NCI-H1436 treated with DMSO at 0.1 percent for 48 hours (cell line): ENCODE data around the gene ADGRL3.

ENCODE experiments used
- DNase-seq: peaks from one replicate; lab custom pipeline; 2025; lab: John Stamatoyannopoulos, UW

Gene ADGRL3

GRCh38 chr4:61549336-61549735 lies 349.2 kb downstream of the ADGRL3 start:
- DNase-seq = no peak

- DNase-seq = no peak
Measured at GRCh38 chr4:61553557-61554125, 353.5 kb downstream of the ADGRL3 start.

GRCh38 chr4:61555789-61556188 lies 355.7 kb downstream of the ADGRL3 start:
- no peak for DNase-seq

- DNase-seq = no peak
Measured at GRCh38 chr4:61556277-61556676, 356.2 kb downstream of the ADGRL3 start.

GRCh38 chr4:61559396-61559795 lies 359.3 kb downstream of the ADGRL3 start:
- no peak for DNase-seq

DNA sequence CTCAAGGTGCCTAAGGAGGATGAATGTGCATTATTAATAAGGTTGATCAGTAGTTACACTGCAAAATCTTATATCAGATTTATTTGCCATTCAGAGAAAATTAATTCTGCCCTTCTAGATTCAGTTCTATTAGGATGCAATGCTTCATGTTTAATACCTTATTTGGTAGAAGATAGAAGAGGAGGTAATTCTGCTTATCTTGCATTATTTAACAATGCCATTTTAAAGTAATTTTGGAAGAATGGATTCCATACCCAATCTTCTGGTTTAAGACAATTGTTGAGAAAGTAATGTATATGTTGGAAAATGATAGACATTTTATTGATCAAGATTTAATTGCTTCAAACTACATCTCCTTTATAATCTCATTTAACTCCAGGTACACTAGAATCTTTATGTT lies 360.9 kb downstream of the ADGRL3 start:
- DNase-seq = no peak

DNA sequence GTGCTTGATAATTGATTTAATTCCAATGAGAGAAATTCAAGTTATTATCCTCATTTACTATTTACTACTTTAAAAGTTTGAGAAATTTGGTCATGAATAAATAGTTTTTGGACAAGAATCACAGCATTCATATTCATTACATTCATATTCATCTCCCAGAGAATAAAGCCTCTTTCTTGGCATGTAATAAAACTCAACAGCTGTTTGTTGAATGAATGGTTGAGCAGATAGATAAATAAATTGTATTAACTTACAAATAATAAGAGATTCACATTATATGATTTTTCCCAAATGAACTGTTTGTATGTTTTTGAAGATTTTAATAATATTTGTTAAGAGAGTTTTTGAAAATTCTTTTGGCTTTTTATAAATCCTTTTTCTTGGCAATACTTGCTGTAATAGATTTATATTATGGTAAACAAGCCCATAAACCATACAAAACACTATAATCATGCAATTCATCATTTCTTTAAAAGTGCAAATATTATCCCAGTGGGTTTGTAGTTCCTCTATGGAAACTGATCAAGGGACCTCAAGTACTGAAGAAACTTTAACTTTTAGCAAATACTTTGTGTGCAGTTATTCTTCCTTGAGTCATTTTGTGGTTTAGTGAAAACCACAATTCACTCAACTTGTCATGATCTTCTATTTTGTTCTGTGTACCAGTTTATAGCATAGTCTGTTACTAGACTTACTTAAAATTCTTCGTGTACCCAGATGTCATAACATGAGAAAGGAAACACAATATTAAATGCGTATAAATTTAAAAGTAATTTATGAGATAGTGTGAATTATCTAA lies 371.8 kb downstream of the ADGRL3 start:
- no peak for DNase-seq

DNA sequence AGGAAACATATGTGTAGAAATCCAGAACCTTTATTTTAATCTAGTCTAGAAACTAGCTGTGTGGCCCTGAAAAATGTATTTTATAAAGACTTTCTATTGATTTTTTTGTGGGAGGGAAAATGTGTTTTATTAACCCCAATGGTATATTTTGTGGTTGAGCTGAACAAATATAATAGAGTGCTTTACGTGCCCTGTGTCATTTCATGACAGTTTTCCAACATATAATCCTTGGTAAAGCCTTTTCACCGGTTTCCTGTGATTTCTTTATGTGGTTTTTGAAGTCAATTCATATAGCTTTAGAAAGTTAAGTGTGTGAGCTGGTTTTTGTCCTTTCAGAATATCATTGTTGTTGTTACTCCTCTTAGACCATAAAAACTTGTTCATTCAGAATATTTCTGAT lies 375.7 kb downstream of the ADGRL3 start:
- DNase-seq = no peak

DNA sequence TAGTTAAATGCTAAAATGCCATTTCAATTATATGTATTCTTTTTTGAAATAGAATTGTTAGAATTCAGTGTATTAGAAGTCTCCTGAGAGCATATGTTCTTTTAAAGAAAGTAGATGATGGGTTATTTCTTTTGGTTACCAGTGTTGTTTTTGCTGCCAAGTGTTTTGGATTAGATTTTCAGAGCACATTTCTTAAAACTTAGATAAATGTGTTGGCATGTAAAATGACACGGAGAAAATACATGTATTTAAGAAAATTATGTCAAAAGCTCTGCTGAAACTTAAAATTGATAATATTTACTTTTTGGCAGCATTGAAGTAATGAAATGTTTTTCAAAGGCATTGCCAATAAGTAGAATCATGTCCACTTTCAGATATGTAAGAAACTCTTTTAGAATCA lies 379.7 kb downstream of the ADGRL3 start:
- DNase-seq = no peak

DNA sequence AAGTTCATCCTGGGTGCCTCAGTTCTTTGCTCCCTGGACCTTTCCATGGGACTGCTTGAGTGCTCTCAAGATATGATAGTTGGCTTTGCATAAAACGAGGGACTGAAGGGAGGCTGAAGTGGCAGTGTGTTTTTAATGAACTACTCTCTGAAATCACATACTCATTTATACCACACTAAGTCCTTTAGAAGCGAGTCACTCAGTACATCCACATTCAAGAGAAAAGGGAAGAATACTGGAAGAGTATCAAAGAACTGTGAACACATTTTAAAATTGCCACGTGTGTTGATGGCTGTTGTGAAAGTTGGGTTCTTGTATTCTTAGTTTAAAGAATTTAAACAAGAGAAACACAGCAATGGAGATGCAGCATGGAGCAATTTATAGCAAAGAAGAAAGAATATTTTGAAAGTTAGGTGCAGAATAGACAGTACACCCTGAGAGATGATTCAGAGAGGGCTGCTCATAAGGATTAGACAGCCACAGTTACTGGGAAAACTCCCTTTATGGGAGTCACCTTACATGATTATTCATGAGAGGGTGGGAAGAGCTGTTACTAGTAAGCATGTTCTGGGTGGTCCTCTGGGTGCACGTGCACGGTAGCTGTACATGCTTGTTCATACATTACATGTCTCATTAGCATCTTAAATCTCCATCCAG lies 380.7 kb downstream of the ADGRL3 start:
- DNase-seq = no peak

DNA sequence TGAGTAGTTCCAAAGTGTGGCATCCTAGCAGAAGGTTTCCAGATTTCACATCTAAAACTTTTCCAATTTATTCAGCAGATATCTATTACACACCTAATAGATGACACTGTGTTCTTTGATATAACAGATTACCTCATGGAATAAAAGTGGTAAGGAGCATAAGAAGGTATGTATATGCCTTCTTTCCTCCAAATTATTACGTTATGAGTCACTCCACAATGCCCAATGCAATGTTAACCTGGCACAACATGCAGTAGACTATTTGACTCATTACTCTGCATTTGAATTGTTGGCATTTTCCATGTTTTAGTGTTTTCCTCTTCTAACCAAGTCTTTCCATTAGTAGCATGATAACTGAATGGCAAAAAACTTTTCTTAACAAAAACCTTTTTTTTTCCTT lies 383.6 kb downstream of the ADGRL3 start:
- no peak for DNase-seq

- DNase-seq = no peak
Measured at GRCh38 chr4:61588621-61589402, 388.7 kb downstream of the ADGRL3 start.

DNA sequence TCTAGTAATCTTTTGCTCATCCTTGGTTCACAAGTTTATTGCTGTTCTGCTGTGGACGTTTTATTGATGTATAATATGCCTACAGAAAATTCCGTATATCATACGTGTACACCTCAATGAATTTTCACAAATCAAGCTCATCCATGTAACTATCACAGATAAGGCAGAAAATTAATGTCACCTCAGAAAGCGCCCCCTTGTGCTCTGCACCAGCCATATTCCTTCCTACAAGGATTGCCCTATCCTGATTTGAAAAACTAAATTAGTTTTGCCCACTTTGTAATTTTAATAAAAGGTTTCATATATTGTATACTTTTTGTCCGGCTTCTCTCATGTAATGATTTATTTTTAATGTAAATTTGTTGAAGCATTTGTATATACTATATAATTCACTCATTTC lies 390.8 kb downstream of the ADGRL3 start:
- DNase-seq = no peak

DNA sequence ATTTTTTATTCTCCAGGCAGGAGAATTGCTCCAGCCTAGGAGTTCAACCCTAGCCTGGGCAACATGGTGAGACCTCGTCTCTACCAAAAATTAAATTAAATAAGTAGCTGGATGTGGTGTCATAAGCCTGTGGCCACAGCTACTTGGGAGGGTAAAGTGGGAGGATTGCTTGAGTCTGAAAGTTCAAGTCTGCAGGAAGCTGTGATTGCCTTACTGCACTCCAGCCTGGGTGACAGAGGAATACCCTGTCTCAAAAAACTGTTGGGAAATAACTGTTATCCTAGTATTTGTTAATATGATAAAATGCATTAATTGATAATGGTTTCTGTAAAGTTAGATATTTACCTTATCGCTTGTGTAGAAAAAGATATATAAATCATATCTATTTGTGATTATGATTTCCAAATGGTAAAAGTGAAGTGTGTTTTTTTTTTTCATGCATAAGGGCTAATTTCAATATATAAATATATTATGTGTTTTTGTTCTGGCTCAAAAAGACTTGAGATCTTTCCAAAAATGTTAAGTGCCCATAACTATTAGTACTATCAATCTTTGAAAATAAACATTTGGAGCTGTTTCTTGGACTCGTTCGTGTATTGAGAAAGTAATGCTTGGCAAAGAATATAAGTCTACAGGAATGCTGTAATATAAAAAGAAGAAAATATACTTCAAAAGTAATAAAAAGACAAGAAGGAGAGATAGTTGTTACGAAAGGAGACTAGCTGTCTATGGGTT lies 396.6 kb downstream of the ADGRL3 start:
- no peak for DNase-seq

DNA sequence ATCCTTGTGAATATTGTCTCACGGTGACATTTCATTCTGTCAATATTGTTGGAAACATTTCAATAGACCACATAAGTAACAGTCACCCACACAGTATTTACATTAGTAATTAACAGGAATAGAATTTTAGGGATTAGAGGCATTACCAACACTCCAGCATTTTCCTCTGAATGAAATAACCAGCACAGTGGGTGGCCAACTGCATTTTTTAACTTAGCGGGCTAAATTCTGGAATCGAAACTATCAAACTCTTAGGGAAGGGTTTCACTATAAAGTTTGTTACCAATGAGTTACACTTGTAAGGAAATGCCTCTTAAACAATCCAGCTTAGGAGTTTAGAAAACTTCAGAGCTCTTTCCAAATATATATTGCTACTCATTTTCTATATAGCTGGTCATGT lies 403.0 kb downstream of the ADGRL3 start:
- DNase-seq = no peak

- no peak for DNase-seq
Measured at GRCh38 chr4:61604054-61604453, 403.9 kb downstream of the ADGRL3 start.

- no peak for DNase-seq
Measured at GRCh38 chr4:61605984-61606383, 405.9 kb downstream of the ADGRL3 start.

- DNase-seq = no peak
Measured at GRCh38 chr4:61614231-61614630, 414.1 kb downstream of the ADGRL3 start.

DNA sequence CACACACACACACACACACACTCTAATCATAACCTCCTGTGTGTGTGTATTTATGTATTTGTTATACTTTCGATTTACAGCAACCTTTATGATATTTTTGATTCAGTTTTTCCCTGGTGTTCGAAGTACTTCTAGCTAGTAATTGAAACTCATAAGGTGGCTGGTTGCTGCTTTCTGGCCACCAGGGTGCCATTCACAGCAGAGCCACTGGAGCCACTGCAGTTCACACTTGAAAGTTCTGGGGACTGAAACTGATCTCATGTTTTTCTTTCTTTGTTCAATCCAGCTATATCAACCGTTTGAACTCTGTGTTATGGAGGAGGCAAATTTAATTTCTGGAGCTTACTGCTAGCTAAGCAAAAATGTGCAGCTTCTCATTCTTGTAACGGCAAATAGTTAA lies 419.4 kb downstream of the ADGRL3 start:
- no peak for DNase-seq

- DNase-seq = no peak
Measured at GRCh38 chr4:61628282-61628681, 428.2 kb downstream of the ADGRL3 start.

DNA sequence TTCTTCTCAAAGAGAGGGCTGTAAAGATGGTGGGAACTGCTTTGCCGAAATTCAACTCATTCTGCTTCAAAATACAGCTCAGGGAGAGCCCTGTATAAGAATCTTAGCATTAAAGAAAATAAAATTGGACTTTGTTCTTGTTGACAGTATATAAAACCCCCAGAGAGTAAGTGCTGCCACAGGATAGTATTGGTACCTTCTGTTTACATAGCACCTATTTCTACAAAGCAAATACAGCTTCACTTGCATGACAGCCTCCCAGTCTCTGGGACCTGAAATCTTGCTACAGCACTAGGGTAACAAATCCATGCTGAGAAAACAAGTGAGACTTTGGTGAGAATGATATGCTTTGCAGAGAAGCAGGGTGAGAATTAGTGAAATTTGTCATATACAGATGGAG lies 428.6 kb downstream of the ADGRL3 start:
- DNase-seq = no peak

DNA sequence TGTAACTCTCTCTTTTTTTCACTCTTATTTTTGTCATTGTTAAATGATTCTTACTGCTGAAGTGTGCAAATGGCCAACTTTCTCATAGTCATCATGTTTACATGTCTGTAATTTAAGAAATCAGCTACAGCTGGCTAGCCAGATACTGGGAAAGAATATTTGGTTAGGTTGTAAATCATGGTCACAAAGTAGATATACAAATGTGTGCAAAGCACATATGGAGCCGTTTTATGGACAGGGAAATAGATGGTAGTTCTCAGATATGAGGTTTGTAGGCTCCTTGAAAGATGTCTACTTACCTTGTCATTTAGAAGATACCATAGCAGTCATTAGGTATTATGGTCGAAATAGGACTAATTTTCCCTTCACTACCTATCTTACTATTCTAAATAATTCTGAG lies 430.4 kb downstream of the ADGRL3 start:
- DNase-seq = no peak
